NOMO-1 (cell line): ENCODE data around the gene ABI1.

Source experiments
- DNase-seq, 2 experiments: peaks; one replicate each; lab custom pipeline; 2025; ENCODE audit not compliant: unreplicated experiment in 2 of 2; lab: John Stamatoyannopoulos, UW

ABI1 gene

GRCh38 chr10:26777686-26778085, 83.1 kb downstream of the ABI1 start:
- no peak for DNase-seq

GRCh38 chr10:26776258-26776657, 84.5 kb downstream of the ABI1 start:
- DNase-seq = no peak

GRCh38 chr10:26773633-26774032, 87.1 kb downstream of the ABI1 start:
- no peak for DNase-seq

GRCh38 chr10:26770069-26770468, 90.7 kb downstream of the ABI1 start:
- DNase-seq = no peak

GRCh38 chr10:26765549-26765948, 95.2 kb downstream of the ABI1 start:
- DNase-seq = no peak

GRCh38 chr10:26759008-26759407, 101.8 kb downstream of the ABI1 start:
- DNase-seq = no peak

DNA sequence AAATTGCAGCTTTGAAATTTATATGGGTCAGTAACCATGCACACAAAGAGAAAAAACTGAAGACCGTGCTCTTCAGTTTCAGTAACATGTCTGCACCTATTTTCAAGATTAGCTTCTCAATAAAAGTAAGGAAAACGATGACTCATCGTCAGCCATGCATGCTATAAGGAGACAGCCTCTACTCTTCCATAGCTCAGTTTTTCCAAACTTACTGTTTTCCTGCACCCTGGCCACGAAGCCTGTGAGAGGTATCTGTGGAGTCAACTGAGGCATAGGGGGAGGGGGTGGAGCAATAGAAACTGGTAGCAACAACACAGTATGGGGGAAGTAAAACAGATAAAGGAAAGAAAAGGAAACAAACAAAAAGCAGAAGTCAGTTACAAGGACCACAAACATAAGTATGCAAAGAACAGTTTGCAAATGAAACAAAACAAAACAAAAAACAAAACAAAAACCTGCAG, 105.3 kb downstream of the ABI1 start:
- peak in 1 of 2 experiments; percentile 59 for DNase-seq

- DNase-seq = no peak
These were observed 114.7 kb downstream of the ABI1 start for GRCh38 chr10:26746061-26746460.

- DNase-seq = no peak
These were observed 116.9 kb downstream of the ABI1 start for GRCh38 chr10:26743841-26744240.

DNA sequence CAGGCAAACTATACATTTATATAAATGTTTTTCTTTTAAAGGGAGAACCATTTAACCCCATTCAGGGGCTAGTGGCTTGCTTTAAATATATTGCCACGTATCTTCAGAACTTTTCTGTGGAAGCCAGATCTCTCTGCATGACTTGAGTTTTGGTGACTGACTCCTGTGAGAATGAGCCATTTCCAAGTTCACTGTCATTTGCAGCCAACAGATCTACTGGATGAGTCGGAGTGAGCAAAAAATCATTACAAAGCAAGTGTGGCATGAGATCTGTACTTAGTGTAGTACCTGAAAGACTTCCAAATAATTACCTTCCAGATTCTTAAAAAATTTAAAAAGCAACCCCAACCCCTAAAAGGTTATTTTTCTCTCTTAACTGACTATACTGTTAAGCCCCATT, 117.7 kb downstream of the ABI1 start:
- DNase-seq = no peak

GRCh38 chr10:26741368-26741767, 119.4 kb downstream of the ABI1 start:
- DNase-seq = no peak

DNA sequence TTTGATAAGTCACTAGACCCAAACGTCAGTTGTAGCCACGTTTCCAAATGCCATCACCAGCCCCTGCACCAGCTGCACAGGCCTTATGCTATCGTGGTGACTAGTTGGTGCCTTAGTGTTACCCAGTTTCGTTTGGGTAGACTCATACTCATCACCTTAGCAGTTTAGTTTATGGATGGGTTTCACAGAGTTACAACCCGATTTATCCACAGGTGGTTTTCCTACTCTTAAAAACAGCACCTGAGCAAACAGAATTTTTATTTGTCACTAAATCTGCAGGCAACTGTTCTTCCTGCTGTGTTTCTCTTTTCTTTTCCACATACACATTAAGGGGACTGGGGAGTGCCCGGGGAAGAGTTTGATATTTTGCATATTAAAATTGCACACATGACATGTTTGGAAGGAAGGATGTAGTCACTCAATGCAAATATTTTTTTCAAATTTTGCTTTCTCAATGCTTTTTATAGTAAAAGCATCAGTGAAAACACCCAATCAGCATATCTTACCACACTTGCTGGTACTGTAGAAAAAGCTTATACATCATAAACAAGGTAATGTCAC, 121.6 kb downstream of the ABI1 start:
- DNase-seq = no peak

GRCh38 chr10:26738301-26738911, 122.4 kb downstream of the ABI1 start:
- no peak for DNase-seq

DNA sequence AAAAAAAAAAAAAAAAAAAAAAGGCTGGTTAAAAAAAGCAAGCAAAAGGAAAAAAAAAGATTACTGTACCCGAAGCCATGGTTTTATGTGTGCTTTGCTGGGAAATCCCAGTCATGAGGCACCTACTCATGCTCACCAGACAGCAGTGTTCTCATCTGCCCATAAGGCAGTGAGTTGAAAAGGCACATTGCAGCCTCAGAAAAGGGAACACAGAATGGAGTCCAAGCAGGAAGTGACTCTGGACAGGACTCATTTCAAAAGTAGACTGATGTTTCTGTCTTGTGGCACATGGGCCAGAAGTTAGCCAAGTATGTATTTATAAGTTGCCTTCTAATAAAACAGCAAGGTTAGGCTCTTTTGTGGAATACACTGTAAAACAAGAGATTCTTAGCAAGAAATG, 123.0 kb downstream of the ABI1 start:
- no peak for DNase-seq

GRCh38 chr10:26735435-26735834, 125.3 kb downstream of the ABI1 start:
- no peak for DNase-seq

DNA sequence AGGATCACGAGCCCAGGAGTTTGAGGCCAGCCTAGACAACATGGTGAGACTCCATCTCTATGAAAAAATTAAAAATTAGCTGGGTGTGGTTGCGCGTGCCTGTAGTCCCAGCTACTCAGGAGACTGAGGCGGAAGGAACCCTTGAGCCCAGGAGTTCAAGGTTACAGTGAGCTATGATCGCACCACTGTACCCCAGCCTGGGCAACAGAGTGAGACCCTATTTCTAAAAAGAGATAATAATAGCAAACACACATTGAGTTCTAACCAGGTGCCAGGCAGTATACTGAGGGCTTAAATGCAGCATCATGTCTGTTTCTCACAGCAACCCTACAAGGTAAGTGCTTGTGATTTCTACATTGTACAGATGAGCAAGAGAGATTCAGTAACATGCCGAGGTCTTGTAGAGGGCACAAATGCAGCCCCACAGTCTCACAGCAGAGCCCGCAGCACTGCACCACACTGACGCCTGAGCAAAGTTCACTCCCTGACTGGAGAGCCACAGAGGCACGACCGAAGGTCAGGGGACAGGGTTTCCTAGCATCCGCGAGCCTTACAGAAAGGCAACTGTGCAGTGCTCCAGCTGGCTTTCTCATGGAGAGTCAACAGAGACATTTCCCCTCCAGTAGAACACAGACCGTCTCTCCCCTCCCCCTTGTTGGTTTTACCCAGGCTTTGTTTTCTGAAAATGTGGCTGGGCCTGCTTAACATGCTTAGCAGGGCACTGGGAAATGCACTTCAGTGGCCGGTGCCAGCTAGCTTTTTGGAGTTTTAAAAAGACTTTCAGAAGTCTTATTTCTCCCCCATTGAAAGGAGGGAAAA, 126.8 kb downstream of the ABI1 start:
- no peak for DNase-seq

GRCh38 chr10:26730552-26730951, 130.2 kb downstream of the ABI1 start:
- DNase-seq = no peak

- DNase-seq = no peak
These were observed 131.4 kb downstream of the ABI1 start for GRCh38 chr10:26729395-26729794.

DNA sequence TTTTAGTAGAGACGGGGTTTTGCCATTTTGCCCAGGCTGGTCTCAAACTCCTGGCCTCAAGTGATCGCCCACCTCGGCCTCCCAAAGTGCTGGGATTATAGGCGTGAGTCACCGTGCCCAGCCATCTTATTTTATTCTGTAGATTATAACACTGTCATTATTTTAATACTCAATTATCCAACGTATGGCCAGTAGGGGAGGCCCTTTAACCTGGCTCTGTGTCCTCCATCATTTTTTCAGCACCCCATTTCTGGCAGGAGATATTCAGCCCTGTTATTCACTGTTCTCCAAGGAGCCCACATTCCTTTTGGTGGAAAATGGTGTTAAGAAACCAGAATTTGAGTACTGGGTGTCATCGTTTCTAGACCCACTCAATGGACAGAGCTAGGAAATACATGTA, 131.8 kb downstream of the ABI1 start:
- DNase-seq = no peak

DNA sequence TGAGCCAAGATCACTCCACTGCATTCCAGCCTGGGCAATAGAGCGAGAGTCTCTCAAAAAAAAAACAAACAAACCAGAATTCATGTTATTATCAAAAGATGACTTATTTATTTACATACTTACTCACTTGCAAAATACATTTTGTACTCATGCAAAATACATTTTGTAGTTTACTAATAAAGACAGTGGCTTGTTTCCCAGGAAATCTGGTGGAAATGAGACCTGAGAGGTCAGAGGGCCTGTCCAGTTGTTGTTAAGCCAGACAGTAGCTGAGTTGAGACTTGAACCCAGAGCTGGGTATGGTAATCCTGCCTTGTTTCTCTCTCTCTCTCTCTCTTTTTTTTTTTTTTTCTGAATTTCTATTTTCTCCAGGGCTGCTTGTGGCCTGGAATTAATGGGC, 133.8 kb downstream of the ABI1 start:
- no peak for DNase-seq

- peak; percentile 32 to 60 for DNase-seq
These were observed 134.7 kb downstream of the ABI1 start for GRCh38 chr10:26725837-26726727.
